ENCODE measurements around the gene TNS3.

Gene TNS3

DNA sequence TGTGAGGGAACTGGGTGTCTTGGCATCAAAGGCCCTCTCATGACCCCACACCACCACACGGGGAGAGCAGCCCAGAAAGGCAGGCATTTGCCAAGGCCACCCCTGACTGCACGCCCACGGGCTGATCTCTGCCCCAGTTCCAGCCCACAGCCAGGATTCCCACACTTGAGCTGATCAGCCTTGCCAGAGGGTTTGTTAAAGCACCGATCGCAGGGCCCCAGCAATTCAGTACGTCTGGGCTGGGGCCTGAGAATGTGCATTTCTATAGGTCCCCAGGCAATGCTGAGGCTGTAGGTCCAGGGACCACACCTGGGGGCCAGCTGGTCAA, 103.9 kb downstream of the TNS3 start:
- DNase-seq, result no peak
- Histone ChIP-seq H3K36me3 (ENCODE audit: control insufficient read depth in 4 of 4, insufficient read depth in 4 of 4, low read length in 3 of 4) (peaks cover 0 to 29% (median under 1%) of the 10 kb centered on the region in 4 experiments), H3K27me3 (replicated peaks in 2 of 5; ENCODE audit: control insufficient read depth in 4 of 5, insufficient read depth in 5 of 5, low read length in 4 of 5) (no peaks in the 10 kb centered on the region), H3K4me1 (ENCODE audit: control extremely low read depth in 1 of 4, control insufficient read depth in 4 of 4, insufficient read depth in 4 of 4, low read length in 3 of 4) (peaks cover 11 to 87% (median 77%) of the 10 kb centered on the region in 4 experiments), H3K27ac (ENCODE audit: insufficient read depth in 1 of 2, low read depth in 1 of 2, low read length in 2 of 2, poor library complexity in 1 of 2, severe bottlenecking in 2 of 2) (no peak overlapping the region), H3K4me3 (ENCODE audit: control insufficient read depth in 1 of 7, extremely low read depth in 1 of 7, insufficient read depth in 4 of 7, low read depth in 2 of 7, low read length in 6 of 7) (no peak overlapping the region), H3K9me3 (ENCODE audit: control extremely low read depth in 1 of 5, control insufficient read depth in 4 of 5, insufficient read depth in 2 of 5, low read depth in 1 of 5, low read length in 4 of 5) (no peaks in the 10 kb centered on the region)
- POLR2A ChIA-PET, result no interaction called here
- WGBS (ENCODE audit: insufficient coverage), result 76% methylated on average over 3 of the region's 6 CpGs
- CTCF ChIA-PET, result interaction anchor here (1.0 to 15.3 kb wide), 6 partner anchors 8 to 104 kb away, joined by 3 to 169 read pairs (median 4); partner anchors contain the start of gene TNS3

DNA sequence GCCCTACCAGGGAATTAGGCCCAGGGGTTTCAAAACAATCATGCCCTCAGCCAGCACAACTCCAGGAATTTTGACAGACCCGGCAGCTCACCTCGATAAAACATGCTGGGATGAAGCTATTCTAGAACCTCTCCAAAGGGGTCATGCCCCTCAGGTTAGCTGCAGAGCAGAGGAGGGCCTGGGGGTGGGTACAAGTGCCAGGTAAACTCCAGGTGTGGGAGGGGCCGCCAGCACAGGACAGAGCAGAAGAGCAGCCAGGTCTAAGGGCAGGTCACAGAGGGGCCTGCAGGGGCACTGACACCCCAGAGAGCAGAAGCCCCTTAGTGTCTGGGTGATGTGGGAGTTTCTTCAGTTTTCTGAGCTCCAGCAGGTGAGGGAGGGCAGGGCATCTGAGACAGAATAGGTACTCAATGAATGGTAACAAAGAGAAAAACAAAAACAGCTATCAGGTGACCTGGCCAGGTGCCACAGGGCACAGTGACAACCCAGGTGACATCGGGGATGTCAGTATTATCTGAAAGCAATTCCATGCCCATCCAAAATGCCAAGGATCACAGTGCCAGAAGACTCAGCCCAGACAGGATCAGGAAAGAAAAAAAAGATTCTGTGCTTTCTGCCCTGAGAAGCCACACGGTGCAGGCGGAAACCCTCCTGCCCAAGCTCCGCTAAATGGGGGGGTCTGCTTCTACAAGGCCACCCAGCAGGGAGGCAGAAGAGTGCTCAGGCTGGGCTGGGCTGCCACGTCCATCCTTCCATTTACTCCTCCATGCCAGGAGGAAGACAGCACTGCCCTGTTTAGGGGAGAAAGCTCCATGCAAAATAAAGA, 104.5 kb downstream of the TNS3 start:
- ChIA-PET CTCF (interaction anchor here (0.6 to 15.3 kb wide), 8 partner anchors 8 to 105 kb away, joined by 3 to 169 read pairs (median 4); partner anchors contain the start of gene TNS3), POLR2A (no interaction called here)
- H3K9me3 ChIP-seq (ENCODE audit: control extremely low read depth in 1 of 5, control insufficient read depth in 4 of 5, insufficient read depth in 2 of 5, low read depth in 1 of 5, low read length in 4 of 5), result no peaks in the 10 kb centered on the region
- no peak overlapping the region for H3K27ac ChIP-seq (ENCODE audit: insufficient read depth in 1 of 2, low read depth in 1 of 2, low read length in 2 of 2, poor library complexity in 1 of 2, severe bottlenecking in 2 of 2)
- H3K4me1 ChIP-seq (ENCODE audit: control extremely low read depth in 1 of 4, control insufficient read depth in 4 of 4, insufficient read depth in 4 of 4, low read length in 3 of 4), result peaks cover 11 to 82% (median 71%) of the 10 kb centered on the region in 4 experiments
- H3K4me3 ChIP-seq (ENCODE audit: control insufficient read depth in 1 of 7, extremely low read depth in 1 of 7, insufficient read depth in 4 of 7, low read depth in 2 of 7, low read length in 6 of 7), result no peak overlapping the region
- 72% methylated on average over 7 of the region's 8 CpGs for WGBS (ENCODE audit: insufficient coverage)
- no peaks in the 10 kb centered on the region for H3K27me3 ChIP-seq (replicated peaks in 2 of 5; ENCODE audit: control insufficient read depth in 4 of 5, insufficient read depth in 5 of 5, low read length in 4 of 5)
- peaks cover 0 to 31% (median 4%) of the 10 kb centered on the region in 4 experiments for H3K36me3 ChIP-seq (ENCODE audit: control insufficient read depth in 4 of 4, insufficient read depth in 4 of 4, low read length in 3 of 4)
- no peak for DNase-seq

DNA sequence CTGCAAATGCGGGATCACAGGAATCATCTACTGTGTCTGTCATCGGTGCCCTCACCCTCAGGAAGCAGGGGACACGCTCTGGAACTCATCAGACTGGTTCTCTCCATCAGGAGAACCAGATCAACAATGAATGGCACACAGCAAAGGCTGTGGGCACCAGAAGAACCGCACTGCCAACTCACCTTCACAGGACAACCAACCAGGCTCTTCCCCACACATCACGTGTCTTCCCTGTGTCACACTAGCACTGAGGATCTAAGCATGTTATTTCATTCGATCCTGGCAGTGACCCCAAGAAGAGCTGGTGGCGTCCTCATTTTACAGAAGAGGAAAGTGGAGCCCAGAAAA, 106.1 kb downstream of the TNS3 start:
- ChIA-PET POLR2A (interaction anchor here (0.7 to 1.0 kb wide), 2 partner anchors 31 to 96 kb away, joined by 3 to 6 read pairs; no protein-coding TSS in a partner anchor), CTCF (interaction anchor here (0.8 to 15.3 kb wide), 8 partner anchors 10 to 106 kb away, joined by 3 to 169 read pairs (median 6); partner anchors contain the start of gene TNS3)
- Histone ChIP-seq H3K4me3 (ENCODE audit: control insufficient read depth in 1 of 7, extremely low read depth in 1 of 7, insufficient read depth in 4 of 7, low read depth in 2 of 7, low read length in 6 of 7) (no peak overlapping the region), H3K27me3 (replicated peaks in 2 of 5; ENCODE audit: control insufficient read depth in 4 of 5, insufficient read depth in 5 of 5, low read length in 4 of 5) (no peaks in the 10 kb centered on the region), H3K9me3 (ENCODE audit: control extremely low read depth in 1 of 5, control insufficient read depth in 4 of 5, insufficient read depth in 2 of 5, low read depth in 1 of 5, low read length in 4 of 5) (no peaks in the 10 kb centered on the region), H3K4me1 (ENCODE audit: control extremely low read depth in 1 of 4, control insufficient read depth in 4 of 4, insufficient read depth in 4 of 4, low read length in 3 of 4) (peaks cover 8 to 66% (median 56%) of the 10 kb centered on the region in 4 experiments), H3K36me3 (ENCODE audit: control insufficient read depth in 4 of 4, insufficient read depth in 4 of 4, low read length in 3 of 4) (peaks cover 0 to 42% (median 12%) of the 10 kb centered on the region in 4 experiments), H3K27ac (ENCODE audit: insufficient read depth in 1 of 2, low read depth in 1 of 2, low read length in 2 of 2, poor library complexity in 1 of 2, severe bottlenecking in 2 of 2) (no peak overlapping the region)
- WGBS (ENCODE audit: insufficient coverage), result 94% methylated on average over 7 of the region's 7 CpGs
- no peak for DNase-seq

DNA sequence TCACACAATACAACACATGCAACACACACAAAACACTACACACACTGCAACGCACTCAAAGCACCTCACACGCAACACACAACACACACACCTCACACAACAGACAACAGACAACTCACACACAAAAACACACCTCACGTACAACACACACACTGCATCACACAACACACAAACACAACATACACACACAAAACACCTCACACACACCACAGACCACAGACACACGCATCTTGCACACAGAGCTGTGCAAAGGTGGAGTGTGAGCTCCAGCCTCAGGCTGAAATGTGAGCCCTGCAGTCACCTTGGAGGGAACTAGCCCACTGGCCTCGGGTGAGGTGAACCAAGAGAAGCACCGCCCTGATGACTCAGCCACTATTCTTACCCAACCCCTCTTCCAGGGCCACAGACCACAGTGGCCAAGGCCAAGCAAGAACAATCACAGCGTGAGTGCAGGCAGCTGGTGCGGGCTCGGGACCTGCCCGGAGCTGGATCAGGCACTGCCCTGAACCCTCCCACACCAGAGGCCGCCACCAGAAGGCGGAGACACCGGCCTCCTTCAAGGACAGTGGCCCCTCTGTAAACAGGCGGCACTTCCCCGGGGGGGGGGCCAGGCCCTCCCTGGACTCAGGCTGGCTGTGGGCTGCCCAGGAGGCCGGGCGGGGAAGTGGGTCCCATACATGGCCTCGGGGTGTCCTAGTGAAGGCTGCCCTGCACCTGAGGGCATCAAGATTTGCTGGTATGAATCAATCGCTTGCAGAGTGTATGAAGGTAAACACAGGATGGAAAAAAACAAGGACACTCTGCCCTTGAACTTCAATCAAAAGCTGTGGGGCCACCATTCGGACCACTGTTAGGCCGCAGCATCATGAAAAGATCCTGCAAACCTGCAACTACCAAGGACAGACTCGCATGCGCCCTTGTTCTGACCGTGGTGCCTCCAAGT, 106.7 kb downstream of the TNS3 start:
- ChIA-PET POLR2A (interaction anchor here (0.7 to 1.0 kb wide), 2 partner anchors 30 to 96 kb away, joined by 3 to 6 read pairs; no protein-coding TSS in a partner anchor), CTCF (interaction anchor here (0.6 to 15.3 kb wide), 6 partner anchors 11 to 539 kb away, joined by 3 to 169 read pairs (median 6); no protein-coding TSS in a partner anchor)
- Histone ChIP-seq H3K36me3 (ENCODE audit: control insufficient read depth in 4 of 4, insufficient read depth in 4 of 4, low read length in 3 of 4) (peaks cover 0 to 47% (median 15%) of the 10 kb centered on the region in 4 experiments), H3K9me3 (ENCODE audit: control extremely low read depth in 1 of 5, control insufficient read depth in 4 of 5, insufficient read depth in 2 of 5, low read depth in 1 of 5, low read length in 4 of 5) (no peaks in the 10 kb centered on the region), H3K27me3 (replicated peaks in 2 of 5; ENCODE audit: control insufficient read depth in 4 of 5, insufficient read depth in 5 of 5, low read length in 4 of 5) (no peaks in the 10 kb centered on the region), H3K4me3 (ENCODE audit: control insufficient read depth in 1 of 7, extremely low read depth in 1 of 7, insufficient read depth in 4 of 7, low read depth in 2 of 7, low read length in 6 of 7) (peak overlapping the region in 1 of 7 experiments; percentile 27), H3K27ac (ENCODE audit: insufficient read depth in 1 of 2, low read depth in 1 of 2, low read length in 2 of 2, poor library complexity in 1 of 2, severe bottlenecking in 2 of 2) (no peak overlapping the region), H3K4me1 (ENCODE audit: control extremely low read depth in 1 of 4, control insufficient read depth in 4 of 4, insufficient read depth in 4 of 4, low read length in 3 of 4) (peaks cover 4 to 60% (median 49%) of the 10 kb centered on the region in 4 experiments)
- DNase-seq, result peak; percentile 90 to 99 (median 98)
- WGBS (ENCODE audit: insufficient coverage), result 51% methylated on average over 21 of the region's 24 CpGs

DNA sequence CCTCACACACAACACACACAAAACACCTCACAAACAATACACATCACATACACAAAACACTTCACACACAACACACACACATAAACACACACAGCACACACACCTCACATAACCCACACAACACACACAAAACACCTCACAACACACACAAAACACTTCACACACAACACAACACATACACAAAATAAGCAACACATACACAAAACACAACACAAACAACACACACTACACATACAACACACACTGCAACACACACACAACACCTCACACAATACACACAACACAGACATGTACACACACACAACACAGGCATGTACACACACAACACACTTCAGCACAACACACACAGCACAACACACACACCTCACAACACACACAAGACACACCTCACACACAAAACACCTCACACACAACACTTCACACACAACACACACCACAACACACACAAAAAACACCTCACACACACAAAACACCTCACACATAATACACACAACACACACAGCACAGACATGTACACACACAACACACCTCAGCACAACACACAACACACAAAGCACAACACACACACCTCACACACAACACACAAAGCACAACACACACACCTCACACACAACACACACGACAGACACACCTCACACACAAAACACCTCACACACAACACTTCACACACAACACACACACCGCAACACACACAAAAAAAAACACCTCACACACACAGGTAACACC, 107.5 kb downstream of the TNS3 start:
- ChIA-PET POLR2A (interaction anchor here (1.0 kb wide), 1 partner anchor 29 kb away, joined by 6 read pairs; no protein-coding TSS in a partner anchor), CTCF (interaction anchor here (1.5 to 15.3 kb wide), 4 partner anchors 17 to 38 kb away, joined by 4 to 169 read pairs (median 8); no protein-coding TSS in a partner anchor)
- no peak overlapping the region for H3K4me3 ChIP-seq (ENCODE audit: control insufficient read depth in 1 of 7, extremely low read depth in 1 of 7, insufficient read depth in 4 of 7, low read depth in 2 of 7, low read length in 6 of 7)
- H3K4me1 ChIP-seq (ENCODE audit: control extremely low read depth in 1 of 4, control insufficient read depth in 4 of 4, insufficient read depth in 4 of 4, low read length in 3 of 4), result peaks cover 4 to 51% (median 41%) of the 10 kb centered on the region in 4 experiments
- H3K27ac ChIP-seq (ENCODE audit: insufficient read depth in 1 of 2, low read depth in 1 of 2, low read length in 2 of 2, poor library complexity in 1 of 2, severe bottlenecking in 2 of 2), result no peak overlapping the region
- H3K36me3 ChIP-seq (ENCODE audit: control insufficient read depth in 4 of 4, insufficient read depth in 4 of 4, low read length in 3 of 4), result peaks cover 0 to 45% (median 17%) of the 10 kb centered on the region in 4 experiments
- H3K9me3 ChIP-seq (ENCODE audit: control extremely low read depth in 1 of 5, control insufficient read depth in 4 of 5, insufficient read depth in 2 of 5, low read depth in 1 of 5, low read length in 4 of 5), result no peaks in the 10 kb centered on the region
- 100% methylated on average over 1 of the region's 2 CpGs for WGBS (ENCODE audit: insufficient coverage)
- no peaks in the 10 kb centered on the region for H3K27me3 ChIP-seq (replicated peaks in 2 of 5; ENCODE audit: control insufficient read depth in 4 of 5, insufficient read depth in 5 of 5, low read length in 4 of 5)
- DNase-seq, result peak in 2 of 3 donors; percentile 69 to 92

DNA sequence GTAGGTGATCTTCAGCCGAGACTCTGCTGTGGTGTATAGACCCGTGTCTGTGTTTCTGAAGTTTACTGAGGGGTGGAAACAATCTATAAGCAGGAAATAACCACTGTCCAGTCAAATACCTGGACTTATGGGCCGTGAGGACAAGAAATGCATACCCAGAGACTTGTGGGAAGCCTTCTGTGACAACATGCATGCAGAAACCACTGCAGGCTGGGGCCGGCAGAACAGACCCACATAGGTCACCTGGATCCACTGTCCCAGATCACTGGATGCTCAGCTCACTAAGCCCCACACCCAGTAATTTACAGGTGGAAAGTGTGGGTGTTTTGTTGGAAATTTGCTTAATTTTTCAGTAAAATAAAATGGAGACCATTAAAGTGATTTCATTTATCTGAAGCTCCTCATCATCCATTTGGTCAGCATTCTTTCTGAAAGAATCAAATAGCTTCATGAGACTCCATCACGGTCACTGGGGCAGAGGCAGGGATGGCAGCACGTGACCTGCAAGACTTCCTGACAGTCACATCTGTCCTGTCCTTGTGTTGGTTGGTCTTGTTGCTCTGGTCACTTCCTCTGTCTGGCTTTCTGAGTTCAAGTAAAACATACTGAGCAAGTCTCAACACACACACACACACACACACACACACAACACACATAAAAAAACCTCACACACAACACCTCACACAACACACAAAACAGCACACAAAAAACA, 108.3 kb downstream of the TNS3 start:
- H3K27me3 ChIP-seq (replicated peaks in 2 of 5; ENCODE audit: control insufficient read depth in 4 of 5, insufficient read depth in 5 of 5, low read length in 4 of 5), result no peaks in the 10 kb centered on the region
- H3K9me3 ChIP-seq (ENCODE audit: control extremely low read depth in 1 of 5, control insufficient read depth in 4 of 5, insufficient read depth in 2 of 5, low read depth in 1 of 5, low read length in 4 of 5), result no peaks in the 10 kb centered on the region
- CTCF ChIA-PET, result no interaction called here
- H3K27ac ChIP-seq (ENCODE audit: insufficient read depth in 1 of 2, low read depth in 1 of 2, low read length in 2 of 2, poor library complexity in 1 of 2, severe bottlenecking in 2 of 2), result no peak overlapping the region
- WGBS (ENCODE audit: insufficient coverage), result 85% methylated on average over 6 of the region's 6 CpGs
- no peak overlapping the region for H3K4me3 ChIP-seq (ENCODE audit: control insufficient read depth in 1 of 7, extremely low read depth in 1 of 7, insufficient read depth in 4 of 7, low read depth in 2 of 7, low read length in 6 of 7)
- POLR2A ChIA-PET, result no interaction called here
- H3K36me3 ChIP-seq (ENCODE audit: control insufficient read depth in 4 of 4, insufficient read depth in 4 of 4, low read length in 3 of 4), result peaks cover 0 to 45% (median 17%) of the 10 kb centered on the region in 4 experiments
- no peak for DNase-seq
- H3K4me1 ChIP-seq (ENCODE audit: control extremely low read depth in 1 of 4, control insufficient read depth in 4 of 4, insufficient read depth in 4 of 4, low read length in 3 of 4), result peaks cover 4 to 45% (median 35%) of the 10 kb centered on the region in 4 experiments
